Thymus (tissue), 11 donors: ENCODE data around the gene CSF2. TPM values are rescaled to one million over a fixed set of nuclear protein-coding genes. Genes with fewer than 3 reads are reported as not detected.

ENCODE experiments used
- DNase-seq, 9 donors: peaks; one replicate each; pipeline ENCODE4 v3.0.0-alpha.2; 2013; ENCODE audit warnings: low spot score in 9 of 9, low read depth in 6 of 9, missing footprints in 1 of 9
- H3K27ac ChIP-seq, 2 donors: one replicate each; pipeline ENCODE4 v1.5.1; 2013; ENCODE audit warnings: control low read depth in 1 of 2, low read depth in 1 of 2, low read length in 1 of 2, mild to moderate bottlenecking in 1 of 2, moderate library complexity in 1 of 2
- H3K27me3 ChIP-seq, 2 donors: one replicate each; pipeline ENCODE4 v1.5.1; 2013; ENCODE audit warnings: low read length in 1 of 2; ENCODE audit not compliant: control insufficient read depth in 2 of 2, insufficient read depth in 1 of 2
- H3K36me3 ChIP-seq, 2 donors: one replicate each; pipeline ENCODE4 v1.5.1; 2013; ENCODE audit warnings: low read length in 1 of 2, mild to moderate bottlenecking in 1 of 2, moderate library complexity in 1 of 2; ENCODE audit not compliant: control insufficient read depth in 2 of 2, insufficient read depth in 2 of 2
- H3K4me1 ChIP-seq, 2 donors: one replicate each; pipeline ENCODE4 v1.5.1; 2013; ENCODE audit warnings: low read length in 2 of 2; ENCODE audit not compliant: control insufficient read depth in 2 of 2, insufficient read depth in 2 of 2
- H3K4me3 ChIP-seq, 2 donors: one replicate each; pipeline ENCODE4 v1.5.1; 2013; ENCODE audit warnings: low read length in 2 of 2, control low read depth in 1 of 2, mild to moderate bottlenecking in 1 of 2
- H3K9me3 ChIP-seq, 2 donors: one replicate each; pipeline ENCODE4 v1.5.1; 2013; ENCODE audit warnings: low read length in 1 of 2, mild to moderate bottlenecking in 1 of 2; ENCODE audit not compliant: control insufficient read depth in 2 of 2, insufficient read depth in 1 of 2
- WGBS: extraction: QIAGEN DNeasy Blood & Tissue Kit; methylation state at CpG from one replicate; pipeline ENCODE4 v1.1.7; 2013; 5-methylcytosine and 5-hydroxymethylcytosine counted together
- polyA plus RNA-seq: library from polyadenylated mRNA; stranded (reverse); fragments of 200-250 nt; gene quantifications from one replicate; pipeline ENCODE4 v1.2.3, GENCODE V29; 2013
- total RNA-seq: library from RNA; stranded (reverse); fragments of 120-200 nt; gene quantifications from one replicate; pipeline ENCODE4 v1.2.4, GENCODE V29; 2013
- donor health status: healthy.

CSF2 gene
- total and polyA plus RNA-seq, 2 donors = 0.09 to 0.71 TPM

DNA sequence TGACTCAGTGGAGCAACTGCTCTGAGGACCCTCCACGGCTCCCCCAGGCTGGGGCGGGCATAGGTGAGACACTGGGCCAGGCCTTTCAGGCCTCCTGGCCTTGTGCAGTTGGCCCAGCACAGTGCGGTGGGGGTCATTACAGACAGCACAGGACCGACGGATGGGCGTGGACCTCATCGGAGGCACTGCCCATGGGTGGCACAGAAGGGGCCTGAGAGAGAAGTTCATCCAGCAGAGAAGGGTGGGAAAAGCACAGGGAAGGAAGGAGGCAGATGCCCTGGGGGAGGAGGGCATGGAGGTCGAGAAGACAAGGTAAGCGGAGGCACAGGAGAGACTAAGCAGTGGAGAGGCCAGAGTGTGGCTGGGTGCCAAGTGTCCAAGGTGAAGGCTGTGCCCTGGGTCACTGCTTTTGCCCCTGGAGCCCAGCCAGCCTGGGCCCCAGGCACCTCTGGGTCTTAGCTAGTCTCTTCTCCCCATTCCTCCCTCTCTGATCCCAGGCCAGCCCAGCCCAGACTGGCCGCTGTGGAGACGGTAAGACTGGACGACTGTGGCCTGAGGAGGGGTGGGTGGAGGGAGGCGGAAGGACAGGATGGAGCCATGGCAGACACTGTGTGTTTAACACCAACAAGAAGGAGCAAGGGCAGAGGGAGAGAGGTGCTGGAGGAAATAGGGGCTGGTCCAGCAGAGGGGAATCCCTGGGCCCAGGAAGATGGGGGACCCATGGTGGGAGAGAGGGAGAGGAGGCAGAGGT, 7.5 kb upstream of the CSF2 start:
- WGBS = 87% methylated on average over 13 of the region's 13 CpGs
- Histone ChIP-seq H3K36me3 (no peaks in the 10 kb centered on the region), H3K9me3 (no peaks in the 10 kb centered on the region), H3K4me3 (no peak overlapping the region), H3K27me3 (no peaks in the 10 kb centered on the region), H3K4me1 (no peaks in the 10 kb centered on the region), H3K27ac (no peak overlapping the region)
- DNase-seq = no peak

DNA sequence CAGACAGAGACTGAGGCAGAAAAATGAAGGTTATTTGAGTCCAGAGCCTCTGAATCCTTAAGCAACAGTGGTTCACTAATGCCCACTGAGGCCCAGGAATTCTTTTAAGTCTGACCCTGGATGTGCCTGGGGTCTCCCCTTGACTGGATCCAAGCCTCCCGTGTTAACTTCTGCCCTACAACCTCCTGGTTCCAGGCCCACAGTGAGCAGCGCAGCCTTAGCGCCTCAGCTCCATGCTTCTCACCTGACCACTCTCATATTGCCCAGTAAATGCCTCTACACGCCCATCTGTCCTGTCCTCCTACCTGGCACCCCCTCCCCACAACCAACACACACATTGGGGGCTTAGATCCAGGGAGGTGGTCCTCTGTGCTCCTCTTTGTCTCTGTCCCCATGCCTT, 6.7 kb upstream of the CSF2 start:
- H3K36me3 ChIP-seq = no peaks in the 10 kb centered on the region
- WGBS = 99% methylated on average over 4 of the region's 4 CpGs
- no peak overlapping the region for H3K4me3 ChIP-seq
- no peaks in the 10 kb centered on the region for H3K27me3 ChIP-seq
- H3K27ac ChIP-seq = no peak overlapping the region
- DNase-seq = no peak
- H3K9me3 ChIP-seq = no peaks in the 10 kb centered on the region
- H3K4me1 ChIP-seq = no peaks in the 10 kb centered on the region

- Histone ChIP-seq H3K9me3 (no peaks in the 10 kb centered on the region), H3K27ac (no peak overlapping the region), H3K4me1 (no peaks in the 10 kb centered on the region), H3K4me3 (no peak overlapping the region), H3K36me3 (no peaks in the 10 kb centered on the region), H3K27me3 (no peaks in the 10 kb centered on the region)
- WGBS = 97% methylated on average over 11 of the region's 11 CpGs
- no peak for DNase-seq
Measured at GRCh38 chr5:132067451-132067850, 6.1 kb upstream of the CSF2 start.

GRCh38 chr5:132067941-132068808, 5.4 kb upstream of the CSF2 start:
- H3K27me3 ChIP-seq = no peaks in the 10 kb centered on the region
- H3K4me3 ChIP-seq = no peak overlapping the region
- 92% methylated on average over 13 of the region's 13 CpGs for WGBS
- no peak for DNase-seq
- H3K9me3 ChIP-seq = no peaks in the 10 kb centered on the region
- H3K36me3 ChIP-seq = no peaks in the 10 kb centered on the region
- no peaks in the 10 kb centered on the region for H3K4me1 ChIP-seq
- no peak overlapping the region for H3K27ac ChIP-seq

GRCh38 chr5:132069561-132069960, 4.0 kb upstream of the CSF2 start:
- WGBS = 92% methylated on average over 10 of the region's 10 CpGs

GRCh38 chr5:132069994-132070393, 3.6 kb upstream of the CSF2 start:
- H3K27ac ChIP-seq = no peak overlapping the region
- H3K4me1 ChIP-seq = no peaks in the 10 kb centered on the region
- H3K27me3 ChIP-seq = no peaks in the 10 kb centered on the region
- no peak for DNase-seq
- WGBS = 97% methylated on average over 3 of the region's 3 CpGs
- H3K36me3 ChIP-seq = no peaks in the 10 kb centered on the region
- H3K9me3 ChIP-seq = no peaks in the 10 kb centered on the region
- no peak overlapping the region for H3K4me3 ChIP-seq

More at GRCh38 chr5:132069561-132069960, 4.0 kb upstream of the CSF2 start:
- Histone ChIP-seq H3K9me3 (no peaks in the 10 kb centered on the region), H3K27ac (no peak overlapping the region), H3K4me1 (no peaks in the 10 kb centered on the region), H3K4me3 (no peak overlapping the region), H3K27me3 (no peaks in the 10 kb centered on the region), H3K36me3 (no peaks in the 10 kb centered on the region)
- DNase-seq = no peak

- Histone ChIP-seq H3K36me3 (no peaks in the 10 kb centered on the region), H3K27me3 (no peaks in the 10 kb centered on the region), H3K4me1 (no peaks in the 10 kb centered on the region), H3K4me3 (no peak overlapping the region), H3K27ac (no peak overlapping the region), H3K9me3 (no peaks in the 10 kb centered on the region)
- DNase-seq = no peak
- WGBS = 72% methylated on average over 13 of the region's 13 CpGs
Measured at GRCh38 chr5:132070460-132071337, 2.9 kb upstream of the CSF2 start.

DNA sequence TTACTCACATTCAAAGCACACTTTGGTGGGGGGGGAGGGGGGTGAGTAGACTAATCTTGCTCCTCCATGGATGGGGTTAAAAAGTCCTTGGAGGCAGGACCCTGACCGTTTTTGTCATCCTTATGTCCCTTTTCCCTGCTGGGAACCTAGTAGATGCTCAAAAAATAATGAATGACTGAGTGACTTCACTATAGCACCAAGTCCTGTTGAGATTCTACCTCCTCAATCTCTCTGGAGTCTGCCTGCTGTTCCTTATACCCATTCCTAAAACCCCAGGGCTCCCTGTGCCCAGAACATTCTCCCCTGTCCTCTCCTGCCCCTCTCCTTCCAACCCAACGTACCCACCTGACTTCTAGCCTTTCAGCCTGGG, 2.3 kb upstream of the CSF2 start:
- 97% methylated on average over 2 of the region's 2 CpGs for WGBS

More for the DNA sequence above, 2.3 kb upstream of the CSF2 start:
- H3K9me3 ChIP-seq = no peaks in the 10 kb centered on the region
- DNase-seq = no peak
- H3K4me3 ChIP-seq = no peak overlapping the region
- no peaks in the 10 kb centered on the region for H3K27me3 ChIP-seq
- H3K36me3 ChIP-seq = no peaks in the 10 kb centered on the region
- no peak overlapping the region for H3K27ac ChIP-seq
- H3K4me1 ChIP-seq = no peaks in the 10 kb centered on the region
